Measurements from ENCODE around the gene KRT33B. TPM values are rescaled to one million over a fixed set of nuclear protein-coding genes. Genes with fewer than 3 reads are reported as not detected.

KRT33B gene
- total and polyA plus RNA-seq, 12 donors, result not detected

GRCh38 chr17:41413353-41413957 lies 43.8 kb upstream of the KRT33B start:
- DNase-seq, result no peak
- H3K27ac ChIP-seq, result no peak overlapping the region
- H3K9me3 ChIP-seq (replicated peaks in 1 of 3), result no peaks in the 10 kb centered on the region
- H3K4me3 ChIP-seq, result no peak overlapping the region
- H3K36me3 ChIP-seq (replicated peaks in 1 of 2), result no peaks in the 10 kb centered on the region
- H3K4me1 ChIP-seq (replicated peaks in 1 of 2), result peaks cover 5 to 18% of the 10 kb centered on the region in 2 donors
- TF ChIP-seq CTCF (IDR thresholded peaks at IDR 0.05) (no peak), POLR2A (IDR thresholded peaks at IDR 0.05) (no peak)
- intact Hi-C loops (cut with DNase I), result no loop called here
- WGBS, 4 donors, result 72 to 85% (median 76%) methylated on average over 5 of the region's 5 CpGs
- H3K27me3 ChIP-seq, result no peaks in the 10 kb centered on the region

GRCh38 chr17:41411072-41411840 lies 41.6 kb upstream of the KRT33B start:
- 95 to 97% (median 96%) methylated on average over 17 to 20 of the region's 20 CpGs for WGBS, 4 donors
- Histone ChIP-seq H3K9me3 (replicated peaks in 1 of 3) (no peaks in the 10 kb centered on the region), H3K36me3 (replicated peaks in 1 of 2) (no peaks in the 10 kb centered on the region), H3K4me1 (replicated peaks in 1 of 2) (peaks cover 1 to 9% of the 10 kb centered on the region in 2 donors), H3K27me3 (no peaks in the 10 kb centered on the region), H3K4me3 (no peak overlapping the region), H3K27ac (no peak overlapping the region)
- no peak for DNase-seq
- no peak for TF ChIP-seq CTCF (IDR thresholded peaks at IDR 0.05)
- no peak for TF ChIP-seq POLR2A (IDR thresholded peaks at IDR 0.05)
- intact Hi-C loops (cut with DNase I), result no loop called here

GRCh38 chr17:41407226-41407625 lies 37.6 kb upstream of the KRT33B start:
- DNase-seq, result peak in 1 of 7 donors; percentile 18
- 94 to 98% (median 96%) methylated on average over 6 to 10 of the region's 10 CpGs for WGBS, 4 donors
- Histone ChIP-seq H3K27ac (no peak overlapping the region), H3K27me3 (no peaks in the 10 kb centered on the region), H3K4me3 (no peak overlapping the region), H3K4me1 (replicated peaks in 1 of 2) (no peaks in the 10 kb centered on the region), H3K36me3 (replicated peaks in 1 of 2) (no peaks in the 10 kb centered on the region), H3K9me3 (replicated peaks in 1 of 3) (no peaks in the 10 kb centered on the region)
- TF ChIP-seq CTCF (IDR thresholded peaks at IDR 0.05) (no peak), POLR2A (IDR thresholded peaks at IDR 0.05) (no peak)
- intact Hi-C loops (cut with DNase I), result no loop called here

GRCh38 chr17:41406205-41406604 lies 36.6 kb upstream of the KRT33B start:
- DNase-seq, result peak in 1 of 7 donors; percentile 49
- Histone ChIP-seq H3K4me1 (replicated peaks in 1 of 2) (no peaks in the 10 kb centered on the region), H3K9me3 (replicated peaks in 1 of 3) (no peaks in the 10 kb centered on the region), H3K27ac (no peak overlapping the region), H3K4me3 (no peak overlapping the region), H3K36me3 (replicated peaks in 1 of 2) (no peaks in the 10 kb centered on the region), H3K27me3 (no peaks in the 10 kb centered on the region)
- intact Hi-C loops (cut with DNase I), result no loop called here
- WGBS, 4 donors, result 63 to 75% (median 70%) methylated on average over 5 of the region's 5 CpGs
- TF ChIP-seq POLR2A (IDR thresholded peaks at IDR 0.05) (no peak), CTCF (IDR thresholded peaks at IDR 0.05) (no peak)

Measured in adrenal gland (tissue), 12 donors.